GM18526 (cell line): ENCODE results near the gene COL19A1.

ENCODE experiments used
- POLR2A ChIP-seq: IDR thresholded peaks from 3 replicates; pipeline ENCODE4 v1.6.1; 2011; ENCODE audit not compliant: insufficient read length; ENCODE audit errors: extremely low read depth

COL19A1 gene

DNA sequence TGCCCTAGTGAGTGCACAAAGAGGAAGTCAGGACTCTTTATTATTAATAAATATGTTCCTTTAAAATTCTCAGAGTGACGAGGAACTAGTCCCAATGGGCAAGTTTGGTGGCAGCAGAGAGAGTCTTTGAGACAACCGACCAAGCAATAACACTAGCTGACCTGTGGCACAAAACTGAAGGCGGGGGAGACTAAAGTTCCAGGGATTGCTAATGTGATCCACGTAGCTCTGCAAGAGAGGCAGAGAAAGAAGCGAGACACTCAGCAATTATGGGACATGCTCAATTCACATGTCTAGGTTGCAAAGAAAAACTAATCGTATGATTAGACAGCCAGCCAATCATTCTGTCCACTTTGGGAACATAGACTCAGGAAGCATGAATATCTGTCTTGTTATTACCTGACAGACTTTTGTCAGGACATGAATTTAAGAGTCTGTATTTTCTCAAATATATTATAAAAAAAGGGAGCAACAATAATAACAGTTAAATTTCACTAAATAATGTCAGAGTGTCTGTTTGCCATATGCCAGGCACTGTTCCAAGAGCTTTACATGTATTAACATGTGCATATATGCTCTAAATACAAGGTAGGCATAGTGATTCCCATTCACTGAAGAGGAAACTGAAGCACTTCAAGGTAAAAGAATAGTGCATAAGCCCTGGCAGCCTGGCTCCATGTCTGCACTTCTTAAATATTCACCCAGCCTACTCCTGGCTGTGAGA lies 355.5 kb downstream of the COL19A1 start:
- no peak for TF ChIP-seq POLR2A

DNA sequence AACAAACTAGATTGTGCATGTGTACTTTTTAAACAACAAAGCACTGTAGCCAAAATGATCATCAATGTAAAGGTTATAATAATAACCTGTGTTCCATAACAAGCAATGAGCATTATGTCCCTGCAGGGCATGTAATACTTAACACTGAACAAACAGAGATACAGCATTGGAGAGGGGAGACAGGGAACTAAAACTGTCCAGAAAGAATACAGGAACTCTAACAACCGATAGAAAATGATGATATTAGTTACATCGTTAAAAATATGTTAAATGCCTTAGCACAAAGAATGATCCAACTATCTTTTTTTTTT lies 356.0 kb downstream of the COL19A1 start:
- no peak for TF ChIP-seq POLR2A

DNA sequence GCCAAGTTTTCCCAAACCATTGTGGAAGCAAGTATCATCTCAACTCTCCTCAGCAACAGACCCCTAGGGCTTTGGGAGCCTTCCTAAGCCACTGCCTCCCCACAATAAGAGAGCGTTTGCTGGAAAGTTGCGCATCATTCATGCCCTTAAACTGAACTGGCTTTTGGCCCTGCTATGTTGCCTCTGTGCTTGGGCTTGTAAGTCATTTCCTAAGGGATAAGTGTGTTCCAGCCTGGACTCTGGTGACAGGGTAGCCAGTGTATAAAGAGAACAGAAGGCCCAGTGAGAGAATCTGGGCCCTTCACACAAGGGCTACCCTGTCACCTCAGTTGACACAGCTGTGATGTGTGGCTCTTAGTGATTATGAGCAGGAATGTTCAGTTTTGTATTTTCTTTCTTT lies 358.7 kb downstream of the COL19A1 start:
- no peak for TF ChIP-seq POLR2A

DNA sequence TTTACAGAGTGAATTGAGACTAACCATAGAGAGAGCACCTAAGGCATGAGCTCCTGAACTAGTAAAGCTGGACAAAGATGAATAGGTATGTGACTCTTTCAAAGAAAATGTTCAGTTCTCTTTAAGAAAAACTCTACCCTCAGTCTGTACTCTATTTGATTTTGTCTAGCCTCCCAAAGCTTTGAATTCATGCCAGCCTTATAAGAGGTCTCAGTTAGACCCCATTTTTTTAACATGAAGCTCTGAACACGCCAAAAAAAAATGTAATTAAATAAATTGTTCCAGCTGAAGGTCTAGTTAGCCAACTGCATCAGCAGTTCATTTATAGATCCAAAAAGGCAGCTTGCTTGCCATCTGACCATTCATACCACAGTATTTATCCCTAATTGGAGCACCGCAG lies 365.0 kb downstream of the COL19A1 start:
- TF ChIP-seq POLR2A = no peak

DNA sequence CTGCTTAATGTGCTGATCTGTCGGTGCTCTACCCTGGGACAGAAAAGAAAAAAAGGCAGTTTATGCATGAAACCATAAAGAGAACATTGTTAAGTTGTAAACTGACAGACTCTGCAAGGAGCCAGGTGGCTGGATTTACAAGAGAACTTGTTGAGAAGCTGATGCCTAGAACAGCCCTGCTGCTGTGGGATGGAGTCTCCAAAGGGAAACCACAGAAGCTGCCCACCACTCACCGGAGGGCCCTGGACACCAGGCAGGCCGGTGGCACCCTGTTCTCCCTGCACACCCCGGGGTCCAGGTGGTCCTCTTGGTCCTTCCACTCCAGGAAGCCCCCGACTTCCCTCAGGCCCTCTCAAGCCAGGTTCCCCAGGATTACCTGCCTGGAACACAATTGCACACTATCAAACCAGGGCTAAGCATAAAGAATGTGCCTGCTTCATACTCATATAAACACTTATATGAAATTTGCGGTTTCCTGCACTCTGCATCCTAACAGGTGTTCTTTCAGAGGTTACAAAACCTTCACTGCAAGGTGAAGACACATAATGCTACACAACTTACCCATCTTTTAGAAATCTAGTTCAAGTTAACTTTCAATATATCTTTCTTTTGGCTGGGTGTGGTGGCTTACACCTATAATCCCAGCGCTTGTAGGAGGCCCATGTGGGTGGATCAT lies 368.3 kb downstream of the COL19A1 start:
- TF ChIP-seq POLR2A = no peak

DNA sequence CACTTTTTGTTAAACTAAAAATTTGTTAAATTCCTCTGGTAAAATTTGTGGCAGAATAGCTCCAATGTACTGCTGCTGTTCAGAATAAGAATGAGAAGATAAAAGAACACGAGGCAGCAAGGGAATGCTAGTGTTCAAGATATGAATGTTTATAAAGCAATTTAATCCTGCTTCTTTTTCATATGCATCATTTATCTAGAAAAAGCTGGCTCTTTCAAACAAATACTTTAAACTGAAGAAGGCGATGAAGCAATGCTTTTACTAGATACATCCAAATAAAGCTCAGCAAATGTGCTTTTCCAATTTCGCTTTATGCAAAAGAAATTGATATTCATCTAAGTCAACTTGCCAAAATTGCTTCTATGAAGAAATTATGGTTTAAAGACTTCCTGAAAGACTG lies 370.0 kb downstream of the COL19A1 start:
- no peak for TF ChIP-seq POLR2A

DNA sequence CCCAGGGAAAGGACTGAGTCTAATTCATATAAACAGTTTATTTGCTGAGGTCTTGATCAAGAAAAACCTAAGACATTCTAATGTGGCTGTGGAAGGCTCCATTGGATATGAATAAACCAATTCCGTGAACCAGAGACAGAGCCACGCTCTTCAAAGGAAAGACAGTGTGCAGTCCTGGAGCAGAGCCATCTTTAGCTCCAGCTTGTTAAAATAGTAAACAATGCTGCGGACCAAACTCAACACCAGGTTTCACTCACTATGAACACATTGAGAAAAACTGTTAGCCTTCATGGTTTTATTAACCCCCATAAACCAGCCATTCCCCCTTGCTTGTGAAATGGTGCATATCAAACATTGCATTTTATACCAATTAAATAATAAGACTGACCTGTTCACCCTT lies 374.7 kb downstream of the COL19A1 start:
- TF ChIP-seq POLR2A = no peak

DNA sequence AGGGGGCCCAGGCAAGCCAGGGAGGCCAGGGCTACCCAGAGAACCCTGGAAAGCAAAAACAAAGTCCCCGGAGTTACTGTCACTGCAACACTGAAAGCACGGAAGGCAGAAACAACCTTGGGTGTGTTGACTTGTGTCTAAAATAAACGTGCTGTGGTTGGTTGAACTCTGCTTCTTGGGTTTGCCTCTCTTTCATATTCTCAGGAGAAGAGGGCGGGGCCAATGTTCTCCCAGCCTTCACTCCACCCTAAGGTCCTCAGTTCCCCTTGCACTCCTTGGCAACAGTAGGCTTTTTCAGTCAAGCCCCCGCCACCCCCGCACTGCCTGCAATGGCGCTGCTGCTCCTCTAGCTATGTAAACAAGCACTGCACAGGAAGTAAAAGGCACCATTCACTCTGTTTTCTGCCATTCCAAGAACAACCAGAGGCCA lies 375.6 kb downstream of the COL19A1 start:
- TF ChIP-seq POLR2A = no peak

DNA sequence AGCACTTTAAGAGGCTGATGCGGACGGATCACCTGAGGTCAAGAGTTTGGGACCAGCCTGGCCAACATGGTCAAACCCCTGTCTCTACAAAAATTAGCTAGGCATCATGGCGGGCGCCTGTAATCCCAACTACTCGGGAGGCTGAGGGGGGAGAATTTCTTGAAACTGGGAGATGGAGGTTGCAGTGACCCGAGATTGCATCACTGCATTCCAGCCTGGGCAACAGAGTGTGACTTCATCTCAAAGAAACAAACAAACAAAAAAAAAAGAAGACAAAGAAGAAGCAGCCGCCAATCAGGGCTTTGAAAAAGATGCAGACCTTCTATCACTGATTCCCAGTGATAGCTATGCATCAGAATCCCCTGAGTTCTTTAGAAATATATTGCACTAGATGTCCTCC lies 379.8 kb downstream of the COL19A1 start:
- TF ChIP-seq POLR2A = no peak

DNA sequence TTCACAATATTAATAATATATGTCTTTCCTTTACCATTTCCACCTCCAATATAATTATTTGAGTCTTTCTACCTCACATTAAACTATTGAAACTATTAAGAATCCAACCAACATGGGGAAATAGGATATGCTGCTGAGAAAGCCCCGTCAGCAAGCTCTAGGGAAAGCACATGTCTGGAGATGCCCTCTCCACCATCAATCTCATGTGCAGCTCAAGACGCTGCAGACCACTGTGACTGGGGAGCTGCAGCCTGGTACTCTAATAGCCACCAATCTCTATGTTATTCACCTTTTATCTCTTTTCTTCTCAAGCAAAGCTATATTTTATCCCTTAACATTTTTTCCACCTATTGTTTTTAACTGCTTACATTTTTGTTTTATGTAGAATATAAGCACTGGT lies 386.2 kb downstream of the COL19A1 start:
- no peak for TF ChIP-seq POLR2A

DNA sequence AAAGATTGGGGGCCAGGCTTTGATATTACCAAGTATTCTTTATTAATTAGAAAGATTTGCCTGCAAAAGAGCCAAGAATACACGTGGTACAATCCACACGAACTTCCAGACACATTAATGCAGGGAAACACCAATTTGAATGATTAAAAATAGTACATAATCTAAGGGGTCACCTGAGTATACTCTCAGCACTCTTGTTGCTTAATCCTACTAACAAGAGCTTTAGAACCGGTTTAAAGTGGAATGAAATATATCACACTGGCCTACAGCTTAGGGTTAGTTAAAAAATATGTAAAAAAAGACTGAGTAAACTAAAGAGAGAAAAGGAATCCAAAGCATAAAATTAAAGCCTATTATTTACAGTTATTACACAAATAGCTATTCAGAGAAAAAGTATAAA lies 387.6 kb downstream of the COL19A1 start:
- no peak for TF ChIP-seq POLR2A

DNA sequence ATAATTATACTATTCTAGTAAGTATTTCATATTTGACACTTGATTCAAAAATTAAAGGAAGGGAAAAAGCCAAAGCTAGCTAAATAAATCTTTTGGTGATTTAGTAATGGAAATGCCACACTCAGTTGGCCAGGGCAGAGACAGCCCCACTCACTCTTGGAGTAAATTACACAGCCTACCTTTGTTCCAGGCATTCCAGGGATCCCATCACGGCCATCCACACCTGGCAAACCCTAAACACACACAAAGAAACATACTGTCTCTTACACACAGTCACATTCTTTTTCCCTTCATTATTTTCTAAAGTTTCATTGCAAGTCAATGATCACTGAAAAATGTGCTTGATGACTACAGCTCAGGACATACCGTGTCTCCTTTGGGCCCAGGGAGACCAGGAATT lies 388.4 kb downstream of the COL19A1 start:
- no peak for TF ChIP-seq POLR2A

DNA sequence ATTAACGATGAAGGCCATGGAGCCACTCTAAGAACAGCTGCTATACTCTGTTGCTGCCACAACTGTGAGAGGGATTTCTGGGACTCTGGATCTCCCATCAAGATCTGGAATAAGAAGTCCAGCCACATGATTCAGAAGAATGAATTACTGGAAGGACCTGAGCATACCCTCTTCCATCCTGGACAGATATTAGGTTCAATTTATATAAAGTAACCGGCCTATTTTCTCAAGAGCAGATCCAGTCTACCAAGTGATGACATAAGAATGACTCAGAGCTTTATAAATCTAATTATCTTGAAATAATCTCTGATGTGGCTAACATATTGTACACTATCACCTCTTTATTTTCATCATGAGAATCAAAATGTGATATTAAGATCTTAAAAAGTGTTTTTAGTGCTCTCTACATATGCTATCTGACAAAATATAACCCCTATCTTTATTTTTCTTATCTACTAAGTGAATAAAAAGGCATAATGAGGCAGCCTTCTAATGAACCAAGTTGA lies 391.5 kb downstream of the COL19A1 start:
- TF ChIP-seq POLR2A = no peak

DNA sequence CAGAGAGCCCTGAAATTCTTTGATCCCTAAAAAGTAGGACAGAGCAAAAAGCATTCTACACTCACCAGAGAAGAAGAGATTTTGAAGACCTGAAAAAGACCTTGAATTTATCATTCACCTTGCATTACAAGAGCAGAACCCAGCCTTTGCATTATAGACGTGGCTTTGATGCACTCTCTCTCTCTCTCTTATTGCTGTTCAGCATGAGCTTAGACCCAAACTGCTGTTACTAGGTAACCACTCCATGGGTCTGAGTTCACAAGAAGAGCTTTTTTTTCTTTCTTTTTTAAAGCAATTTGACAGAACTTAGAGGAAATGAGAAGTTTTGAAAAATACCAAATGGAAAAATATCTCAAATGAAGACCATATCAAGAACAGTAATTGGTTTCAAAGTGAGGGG lies 392.1 kb downstream of the COL19A1 start:
- TF ChIP-seq POLR2A = no peak
